Activated CD4-positive, CD25-positive, alpha-beta regulatory T cell treated with anti-CD3 and anti-CD28 coated beads, Interleukin-2, amount 50 U/mL, for 24 hours (primary cell): ENCODE results near the gene NDUFC2.
"Not testable (repeated sequence)": the region's sequence is repeated elsewhere in the genome, so short reads cannot be mapped to it uniquely, and the experiment has no call there.

ENCODE experiments used
- ATAC-seq, 2 donors: fragments of 150-1000 bp; cut with Tn5 transposase; one replicate each; pipeline ENCODE4 v1.10.0; 2021; ENCODE audit warnings: mild to moderate bottlenecking in 1 of 2, moderate library complexity in 1 of 2

NDUFC2 gene

DNA sequence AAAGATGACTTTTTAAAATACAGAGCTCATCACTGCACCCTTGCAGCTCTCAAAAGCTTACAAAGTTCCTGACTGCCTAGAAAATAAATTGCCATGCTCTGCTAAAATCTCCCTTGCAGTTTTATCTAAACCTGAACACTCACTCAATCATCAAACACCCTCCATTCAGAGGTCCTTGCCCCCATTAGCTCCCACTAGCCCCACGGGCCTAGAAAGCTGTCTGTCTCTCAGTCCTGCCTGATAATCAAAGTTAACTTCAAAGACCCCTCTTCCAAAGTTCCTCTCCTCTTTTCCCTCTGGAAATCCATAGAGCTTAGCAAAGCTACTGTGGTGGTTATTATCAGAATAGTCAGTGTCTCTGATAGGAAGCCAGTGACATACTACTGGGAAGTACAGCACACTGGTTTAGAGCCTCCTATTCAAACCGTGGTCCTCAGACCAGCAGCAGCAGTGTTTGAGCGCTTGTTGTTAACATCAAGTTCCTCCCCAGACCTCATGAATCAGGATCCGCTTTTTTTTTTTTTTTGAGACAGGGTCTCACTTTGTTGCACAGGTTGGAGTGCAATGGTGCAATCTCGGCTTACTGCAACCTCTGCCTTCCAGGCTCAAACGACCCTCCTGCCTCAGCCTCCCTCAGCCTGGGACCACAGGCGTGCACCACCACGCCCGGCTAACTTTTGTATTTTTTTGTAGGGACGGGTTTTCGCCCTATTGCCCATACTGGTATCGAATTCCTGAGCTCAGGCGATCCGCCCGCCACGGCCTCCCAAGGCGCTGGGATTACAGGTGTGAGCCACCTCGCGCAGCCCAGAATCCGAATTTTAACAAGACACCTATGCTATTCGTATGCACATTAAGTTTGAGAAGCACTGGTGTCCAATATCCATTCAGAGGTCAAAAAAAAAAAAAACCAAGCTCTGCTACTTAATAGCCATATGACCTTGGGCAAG lies 1.2 kb downstream of the NDUFC2 start:
- ATAC-seq: no peak

DNA sequence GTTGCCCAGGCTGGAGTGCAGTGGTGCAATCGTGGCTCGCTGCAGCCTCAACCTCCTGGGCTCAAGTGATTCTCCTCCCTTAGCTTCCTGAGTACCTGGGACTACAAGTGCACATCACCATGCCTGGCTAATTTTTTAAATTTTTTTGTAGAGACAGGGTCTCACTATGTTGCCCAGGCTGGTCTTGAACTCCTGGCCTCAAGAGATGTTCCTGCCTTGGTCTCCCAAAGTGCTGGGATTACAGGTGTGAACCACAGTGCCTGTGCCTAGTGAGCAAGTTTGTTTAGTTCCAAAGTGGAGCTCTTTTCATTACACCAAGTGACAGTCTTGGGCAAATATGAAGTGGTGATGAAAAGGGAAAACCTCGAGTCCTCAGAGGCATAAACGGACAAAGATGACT lies 2.1 kb downstream of the NDUFC2 start:
- not testable (repeated sequence) for ATAC-seq

DNA sequence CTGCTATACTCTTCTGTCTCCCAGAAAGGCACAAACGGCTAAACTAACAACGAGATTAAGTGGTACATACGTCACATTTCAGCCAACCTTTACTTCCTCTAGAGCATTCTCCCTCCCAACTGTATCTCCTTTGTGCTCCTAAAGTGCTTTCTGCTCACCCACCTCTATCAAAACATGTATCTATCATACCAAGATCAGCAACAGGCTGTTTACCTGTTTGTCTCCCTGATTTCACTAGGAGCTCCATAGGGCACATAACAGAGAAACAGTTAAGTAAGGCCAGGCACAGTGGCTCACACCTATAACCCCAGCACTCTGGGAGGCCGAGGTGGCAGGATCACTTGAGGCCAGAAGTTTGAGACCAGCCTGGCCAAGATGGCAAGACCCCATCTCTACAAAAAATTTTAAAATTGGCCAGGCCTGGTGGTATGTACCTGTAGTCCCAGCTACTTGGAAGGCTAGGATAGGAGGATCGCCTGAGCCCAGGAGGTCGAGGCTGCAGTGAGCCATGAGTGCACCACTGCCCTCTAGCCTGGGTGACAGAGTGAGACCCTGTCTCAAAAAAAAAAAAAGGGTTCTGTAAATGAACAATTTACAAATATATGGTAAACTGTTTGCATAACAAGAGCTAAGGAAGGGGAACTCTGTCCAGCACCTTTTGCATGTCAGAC lies 2.8 kb downstream of the NDUFC2 start:
- ATAC-seq: no peak

DNA sequence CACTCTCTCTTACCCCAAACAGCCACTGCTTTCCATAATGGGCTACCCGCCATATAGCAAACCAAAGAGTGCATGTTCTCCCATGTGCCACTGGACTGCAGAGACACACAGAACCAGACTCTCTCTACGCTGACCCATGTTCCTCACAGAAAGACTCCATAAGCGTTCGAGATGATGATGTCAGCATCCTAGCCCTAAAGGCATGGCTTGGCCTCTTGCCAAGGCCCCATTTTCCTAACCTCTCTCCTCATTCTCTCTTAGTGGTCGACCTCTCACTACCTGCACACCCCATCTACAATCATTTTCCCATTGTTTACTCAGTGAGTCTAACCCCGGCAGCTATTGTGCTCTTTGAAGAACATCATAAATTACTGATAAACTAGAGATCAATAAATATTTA lies 4.9 kb downstream of the NDUFC2 start:
- ATAC-seq: no peak

DNA sequence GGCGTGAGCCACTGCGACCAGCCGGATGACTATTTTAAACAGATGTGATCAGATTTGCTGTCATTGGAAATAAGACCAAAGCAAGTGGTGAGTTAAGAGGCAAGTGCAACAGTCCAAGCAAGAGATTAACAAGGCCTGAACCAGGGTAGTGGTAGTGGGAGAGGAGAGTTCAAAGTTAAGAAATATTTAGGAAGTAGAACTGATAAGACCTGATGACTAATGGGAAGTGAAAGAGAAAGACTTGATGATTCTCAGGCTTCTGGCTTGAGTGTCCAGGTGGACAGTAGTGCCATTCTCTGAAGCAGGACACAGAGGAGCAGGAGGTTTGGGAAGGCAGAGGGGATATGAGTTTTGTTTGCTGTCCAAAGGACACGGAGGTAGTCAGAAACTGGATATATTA lies 7.2 kb downstream of the NDUFC2 start:
- ATAC-seq: no peak

DNA sequence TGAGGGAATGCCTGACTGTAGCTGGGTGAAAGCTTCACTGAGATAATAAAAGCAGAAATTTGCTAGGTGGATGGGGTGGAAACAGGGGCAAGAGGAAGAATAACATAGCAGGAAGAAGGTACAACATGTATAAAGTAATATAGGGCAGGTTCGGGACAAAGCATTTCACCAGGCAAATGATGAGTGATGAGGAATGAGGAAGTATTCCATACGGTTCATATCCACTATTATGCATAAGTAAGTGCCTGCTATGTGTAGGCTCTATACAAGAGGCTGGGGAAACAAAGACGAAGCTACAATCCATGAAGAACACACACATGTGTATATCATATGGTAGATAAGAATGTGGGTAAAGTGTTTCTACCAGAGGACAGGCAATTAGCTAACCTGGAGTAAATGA lies 7.9 kb downstream of the NDUFC2 start:
- no peak for ATAC-seq

DNA sequence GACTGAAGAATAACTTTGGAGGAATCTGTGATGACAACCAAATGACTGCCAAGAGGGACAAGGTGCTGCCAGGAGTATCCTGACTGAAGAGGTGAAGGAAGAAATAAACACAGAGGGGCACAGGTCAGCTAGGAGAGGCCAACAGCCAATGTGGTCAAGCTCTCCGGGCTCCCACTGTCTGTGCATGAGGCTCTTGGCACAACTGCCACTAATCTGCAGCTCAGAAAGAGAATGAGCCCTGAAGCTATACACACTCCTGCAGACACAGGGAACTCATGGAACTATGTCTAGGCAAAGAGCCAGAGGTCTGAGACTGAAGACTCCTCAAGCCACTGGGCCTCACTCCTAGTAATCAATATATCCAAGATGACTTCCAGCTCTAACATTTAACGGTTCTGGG lies 9.0 kb downstream of the NDUFC2 start:
- ATAC-seq: no peak

DNA sequence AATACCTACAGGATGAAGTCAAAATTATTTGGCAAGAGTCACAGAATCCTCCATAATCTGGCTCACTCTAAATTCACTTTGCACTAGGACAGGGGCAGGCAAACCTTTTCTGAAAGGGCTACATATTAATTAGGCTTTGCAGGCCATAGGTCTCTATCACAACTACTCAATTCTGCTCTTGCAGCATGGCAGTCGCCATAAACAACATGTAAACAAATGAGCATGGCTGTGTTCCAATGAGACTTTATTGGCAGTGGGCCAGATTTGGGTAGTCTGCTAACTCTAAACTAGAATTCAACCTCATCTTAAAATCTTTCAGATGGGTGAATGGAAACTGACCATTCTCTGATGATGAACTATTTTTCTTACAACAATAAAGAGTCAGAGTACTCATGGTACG lies 10.2 kb downstream of the NDUFC2 start:
- ATAC-seq: no peak

DNA sequence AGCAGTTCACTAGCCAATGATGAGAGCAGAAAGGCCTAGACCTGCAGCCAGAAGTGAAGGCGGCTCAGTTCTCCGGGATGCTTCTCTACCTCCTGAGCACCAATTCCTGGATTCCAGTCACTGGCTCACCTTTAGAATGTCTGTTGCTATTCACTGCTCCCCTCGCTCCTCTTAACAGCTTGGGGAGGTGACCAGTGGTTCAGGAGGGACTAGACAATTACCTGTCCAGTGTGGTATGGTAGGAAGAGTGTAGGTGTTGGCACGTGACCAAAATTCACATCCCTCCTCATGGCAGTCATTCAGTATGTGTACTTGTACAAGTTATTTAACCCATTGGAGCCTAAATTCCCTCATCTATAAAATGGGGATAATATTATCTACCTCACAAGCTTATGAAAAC lies 12.0 kb downstream of the NDUFC2 start:
- ATAC-seq: no peak

DNA sequence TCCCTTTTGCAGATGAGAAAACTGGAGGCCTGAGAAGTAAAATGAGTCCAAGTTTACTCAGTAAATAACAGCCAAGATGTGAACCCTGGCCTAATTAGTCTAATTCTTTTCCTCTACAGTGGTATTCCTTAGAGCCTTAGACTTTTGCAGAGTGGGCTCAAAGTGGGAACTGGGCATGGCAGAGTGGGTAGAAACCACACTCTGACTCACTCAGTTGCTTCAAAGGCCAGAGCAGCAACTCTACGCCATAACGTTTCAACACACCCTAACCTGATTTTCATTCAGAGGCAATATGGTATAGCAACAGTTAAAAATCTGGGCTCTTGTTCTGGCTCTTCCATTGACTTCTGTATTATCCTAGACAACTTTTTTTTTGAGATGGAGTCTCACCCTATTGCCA lies 13.2 kb downstream of the NDUFC2 start:
- no peak for ATAC-seq

DNA sequence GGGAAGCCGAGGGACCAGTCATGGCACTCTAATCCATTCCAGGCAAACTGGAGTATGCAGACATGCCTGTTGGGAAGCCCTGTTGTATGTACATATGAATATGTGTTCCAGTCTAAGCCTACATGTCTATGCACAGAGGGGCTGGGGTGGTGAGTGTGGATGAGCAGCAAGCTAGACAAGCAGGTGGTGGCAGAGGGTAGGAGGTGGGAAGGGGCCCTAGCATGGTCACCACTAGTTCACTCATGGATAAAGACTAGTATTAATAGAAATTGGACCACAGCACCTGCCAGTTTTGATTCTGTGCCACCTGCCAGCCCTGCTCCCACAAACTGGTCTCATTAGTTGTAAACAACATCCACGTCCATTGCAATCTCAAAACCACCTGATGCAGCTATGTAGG lies 14.5 kb downstream of the NDUFC2 start:
- ATAC-seq: no peak

DNA sequence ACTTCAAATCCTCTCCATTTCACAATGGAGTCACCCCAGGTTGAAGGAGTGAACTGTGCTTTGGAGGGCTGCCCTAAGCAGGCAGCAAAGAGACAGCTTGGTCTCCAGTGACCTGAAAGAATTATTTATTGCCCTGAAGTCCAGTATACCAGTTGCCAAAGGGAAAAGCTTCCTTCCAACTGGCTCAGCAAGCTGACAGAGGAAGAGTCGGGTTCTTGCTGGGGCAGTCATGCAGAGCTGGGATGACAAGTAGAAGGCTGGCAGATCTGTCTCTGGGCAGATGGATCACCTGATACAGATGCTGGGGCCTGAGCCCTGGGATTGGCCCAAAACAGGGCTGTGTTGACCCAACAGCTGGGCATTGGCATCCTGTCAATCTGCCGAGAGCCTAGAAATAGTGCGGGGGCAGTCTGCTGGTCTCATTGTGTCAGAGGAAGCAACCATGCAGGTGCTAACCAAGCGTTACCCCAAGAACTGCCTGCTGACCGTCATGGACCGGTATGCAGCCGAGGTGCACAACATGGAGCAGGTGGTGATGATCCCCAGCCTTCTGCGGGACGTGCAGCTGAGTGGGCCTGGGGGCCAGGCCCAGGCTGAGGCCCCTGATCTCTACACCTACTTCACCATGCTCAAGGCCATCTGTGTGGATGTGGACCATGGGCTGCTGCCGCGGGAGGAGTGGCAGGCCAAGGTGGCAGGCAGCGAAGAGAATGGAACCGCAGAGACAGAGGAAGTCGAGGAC lies 16.1 kb downstream of the NDUFC2 start, which contains the start of gene THRSP:
Gene THRSP (plus strand): TSS at position 422 of the 742 bp plus-strand sequence. CDS start 21 bp downstream, at position 443.
- ATAC-seq: no peak

DNA sequence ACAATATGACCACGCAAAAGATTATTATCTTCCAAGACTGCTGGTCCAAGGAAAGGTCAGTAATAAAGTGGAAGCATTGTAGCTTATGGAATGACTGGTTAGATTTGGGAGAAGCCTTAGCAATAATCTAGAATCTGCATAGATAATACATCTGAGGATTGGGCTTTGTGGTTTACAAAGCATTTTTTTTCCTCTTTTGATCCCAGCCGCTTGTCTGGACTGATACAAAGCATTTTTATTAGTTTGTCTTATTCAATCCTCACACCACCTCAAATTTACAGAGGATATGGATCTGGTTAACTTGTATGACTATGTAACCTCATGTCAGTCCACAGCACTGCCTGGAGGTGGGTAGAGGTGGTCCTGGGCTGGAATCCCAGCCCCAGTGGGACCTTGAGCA lies 17.0 kb downstream of the NDUFC2 start:
- ATAC-seq: no peak

DNA sequence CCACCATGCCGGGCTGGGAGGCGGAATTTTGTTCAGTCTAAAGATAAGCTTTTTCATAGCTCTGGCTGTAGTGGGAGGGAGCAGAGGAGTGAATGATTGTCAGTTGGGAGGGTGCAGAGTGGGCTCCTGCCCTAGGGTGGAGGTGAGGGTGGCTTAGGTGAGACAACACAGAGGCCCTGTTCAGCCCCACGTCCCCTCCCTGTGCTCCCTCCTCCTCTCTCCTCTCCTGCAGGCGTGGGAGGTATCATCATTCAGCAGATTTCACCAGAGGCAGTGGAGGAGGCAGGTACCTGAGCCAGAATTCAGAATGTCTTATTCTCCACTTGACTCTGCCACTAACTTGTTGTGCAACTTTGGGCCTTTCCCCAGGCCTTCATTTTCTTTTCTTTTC lies 17.7 kb downstream of the NDUFC2 start:
- no peak for ATAC-seq

DNA sequence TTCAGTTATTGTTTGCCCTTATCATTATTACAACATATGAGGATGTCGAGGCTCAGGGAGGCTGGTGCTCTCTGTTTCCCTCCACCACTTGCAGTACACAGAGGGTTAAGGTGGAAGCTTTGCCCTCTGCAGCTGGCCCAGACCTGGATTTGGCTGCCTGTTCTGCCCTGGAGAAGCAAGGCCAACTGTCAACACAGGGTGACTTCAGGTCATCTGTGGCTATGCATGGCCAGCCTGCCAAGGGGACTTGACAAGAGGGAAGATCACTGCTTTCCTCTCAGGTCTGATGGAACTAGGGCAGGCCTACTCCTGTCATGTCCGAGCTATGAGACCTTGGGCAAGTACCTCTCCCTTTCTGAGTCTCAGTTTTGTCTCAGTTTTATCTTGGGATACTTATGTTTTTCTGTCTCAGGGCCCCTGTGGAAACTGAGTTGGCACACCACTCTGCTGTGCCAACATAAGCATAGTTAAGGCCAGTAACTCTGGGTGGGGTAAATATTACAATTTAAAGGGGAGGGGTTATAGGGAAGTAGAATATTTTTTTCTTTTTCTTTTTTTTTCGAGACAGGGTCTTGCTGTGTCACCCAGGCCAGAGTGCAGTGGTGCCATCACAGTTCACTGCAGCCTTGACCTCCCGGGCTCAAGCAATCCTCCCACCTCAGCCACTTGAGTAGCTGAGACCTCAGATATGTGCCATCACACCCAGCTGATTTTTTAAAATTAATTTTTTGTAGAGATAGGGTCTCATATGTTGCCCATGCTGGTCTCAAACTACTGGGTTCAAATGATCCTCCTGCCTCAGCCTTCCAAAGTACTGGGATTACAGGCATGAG lies 18.4 kb downstream of the NDUFC2 start:
- ATAC-seq: no peak

DNA sequence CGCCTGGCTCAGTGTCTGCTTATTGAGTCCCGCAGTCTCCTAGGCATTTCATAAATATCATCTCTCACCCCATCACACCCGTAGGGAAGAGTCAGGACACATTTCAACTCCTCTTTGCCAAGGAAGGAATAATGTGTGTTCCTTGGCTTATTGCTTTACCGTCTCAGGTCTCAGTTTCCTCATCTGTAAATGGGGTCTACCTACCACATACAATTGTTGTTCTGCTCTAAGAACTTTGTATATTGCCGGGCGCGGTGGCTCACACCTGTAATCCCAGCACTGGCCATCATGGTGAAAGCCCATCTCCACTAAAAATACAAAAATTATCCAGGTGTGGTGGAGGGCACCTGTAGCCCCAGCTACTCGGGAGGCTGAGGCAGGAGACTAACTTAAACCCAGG lies 19.1 kb downstream of the NDUFC2 start:
- ATAC-seq: no peak

DNA sequence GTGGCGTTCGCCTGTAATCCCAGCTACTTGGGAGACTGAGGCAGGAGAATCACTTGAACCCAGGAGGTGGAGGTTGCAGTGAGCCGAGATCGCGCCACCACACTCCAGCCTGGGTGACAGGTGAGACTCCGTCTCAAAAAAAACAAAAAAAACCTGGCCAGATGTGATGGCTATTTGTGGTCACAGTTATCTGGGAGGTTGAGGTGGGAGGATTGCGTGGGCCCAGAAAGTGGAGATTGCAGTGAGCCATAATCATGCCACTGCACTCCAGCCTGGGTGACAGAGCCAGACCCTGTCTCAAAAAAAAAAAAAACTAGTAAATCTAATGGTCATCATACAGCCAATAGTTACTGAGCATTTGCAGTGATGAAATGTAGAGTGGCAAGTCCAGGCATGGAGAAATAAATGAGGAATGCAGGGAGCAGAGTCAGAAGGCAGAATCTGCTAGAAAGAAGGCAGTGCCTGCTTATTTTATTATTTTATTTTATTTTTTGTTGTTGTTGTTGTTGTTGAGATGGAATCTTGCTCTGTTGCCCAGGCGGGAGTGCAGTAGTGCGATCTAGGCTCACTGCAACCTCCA lies 19.8 kb downstream of the NDUFC2 start:
- ATAC-seq: not testable (repeated sequence)

DNA sequence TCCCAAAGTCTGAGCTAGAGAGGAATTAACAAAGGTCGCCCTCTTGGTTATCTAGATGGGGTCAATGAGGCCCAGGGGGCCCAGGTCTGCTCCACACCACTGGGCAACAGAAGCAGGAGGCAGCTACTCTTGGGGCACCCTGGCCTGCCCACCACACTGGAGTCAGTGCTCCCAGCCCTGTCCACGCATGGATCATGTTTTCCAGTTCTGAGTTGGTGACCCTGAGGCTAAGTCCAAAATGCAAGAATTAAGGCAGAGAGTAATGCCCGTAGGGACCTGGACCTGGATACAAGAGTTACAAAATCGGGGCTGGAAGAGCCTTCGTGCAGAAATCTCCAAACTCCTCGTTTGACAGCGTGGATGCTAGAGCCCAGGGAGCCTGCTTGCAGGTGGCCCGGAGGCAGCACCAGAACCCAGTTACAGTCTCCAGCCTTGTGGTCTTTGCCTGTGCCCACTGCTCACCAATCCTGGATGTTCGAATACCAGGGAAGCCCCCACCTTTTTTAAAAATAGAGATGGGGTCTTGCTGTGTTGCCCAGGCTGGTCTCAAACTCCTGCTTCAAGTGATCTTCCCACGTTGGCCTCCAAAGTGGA lies 22.1 kb downstream of the NDUFC2 start:
- no peak for ATAC-seq

DNA sequence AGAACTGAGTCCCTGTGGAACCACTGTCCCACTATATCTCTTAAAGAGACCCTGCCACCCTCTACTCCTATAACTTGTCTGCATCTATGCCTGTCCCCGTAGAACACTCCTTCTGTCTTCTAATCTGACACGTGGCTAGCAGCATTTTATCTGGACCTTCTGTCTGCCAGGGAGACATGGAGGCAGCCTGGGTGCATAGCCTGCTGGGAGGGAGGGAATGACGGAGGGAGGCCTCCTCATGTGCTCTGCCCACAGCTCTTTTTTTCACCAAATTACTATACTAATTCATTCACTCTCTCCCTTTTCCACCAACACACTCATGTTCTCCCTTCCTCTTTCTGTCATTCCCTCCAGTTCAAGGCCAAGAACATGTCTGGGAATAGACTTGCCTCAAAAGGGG lies 23.6 kb downstream of the NDUFC2 start:
- no peak for ATAC-seq

DNA sequence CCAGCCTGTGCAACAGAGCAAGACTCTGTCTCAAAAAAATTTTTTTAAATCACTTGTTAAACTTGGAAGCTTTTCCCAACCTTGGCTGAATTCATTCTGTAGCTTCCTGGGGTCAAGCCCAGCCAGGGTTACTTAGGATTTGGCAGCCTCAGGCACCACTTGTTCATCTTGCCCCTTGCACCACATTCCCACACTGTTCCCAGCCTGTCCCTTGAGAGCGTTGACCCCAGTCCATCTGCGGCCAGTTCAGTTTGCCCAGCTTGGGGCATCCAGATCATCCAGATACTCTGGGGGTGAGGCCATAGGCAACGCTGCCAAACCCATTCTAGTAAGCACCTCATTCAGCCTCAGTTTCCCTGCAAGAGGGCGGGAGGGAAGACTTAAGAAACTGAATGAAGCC lies 24.7 kb downstream of the NDUFC2 start:
- no peak for ATAC-seq

DNA sequence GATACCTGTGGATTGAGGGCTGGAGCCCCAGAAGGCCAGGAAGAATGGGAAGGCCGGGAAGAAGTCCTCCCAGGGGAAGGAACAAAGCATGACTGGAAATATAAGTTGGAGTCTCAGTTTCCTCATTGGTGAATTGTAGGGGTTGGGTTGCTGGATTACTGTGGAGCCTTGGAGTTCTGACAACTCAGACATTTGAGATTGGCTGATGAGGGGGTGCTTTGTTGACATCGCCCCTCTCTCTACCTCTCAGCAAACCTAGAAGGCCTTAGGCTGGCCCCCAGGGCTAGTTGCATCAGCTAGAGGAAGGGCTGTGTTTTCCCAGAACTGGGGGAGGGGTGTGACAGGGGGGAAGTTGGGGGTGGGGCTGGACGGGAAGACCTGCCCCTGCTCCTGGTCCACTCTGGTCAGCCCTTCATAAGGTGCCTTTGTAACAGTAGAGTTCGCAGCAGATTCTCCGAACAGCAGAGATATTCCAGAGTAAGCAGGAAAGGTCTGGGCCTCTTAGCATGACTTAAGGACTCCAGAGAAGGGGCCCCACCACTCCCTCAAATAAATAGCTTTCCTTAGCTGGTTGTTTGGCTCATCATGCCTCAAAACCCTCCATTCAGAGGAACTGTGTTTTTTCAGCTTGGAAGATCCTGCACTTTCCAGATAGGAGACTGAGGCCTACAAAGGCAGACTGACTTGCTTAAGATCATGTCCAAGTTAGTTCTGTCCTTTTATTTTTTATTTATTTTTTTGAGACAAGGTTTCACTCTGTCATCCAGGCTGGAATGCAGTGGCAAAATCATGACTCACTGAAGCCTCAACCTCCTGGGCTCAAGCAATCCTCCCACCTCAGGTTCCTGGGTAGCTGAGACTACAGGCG lies 28.5 kb downstream of the NDUFC2 start:
- no peak for ATAC-seq
